GM12878 (cell line): Measurements from ENCODE around the gene EEFSEC. TPM values are rescaled to one million over a fixed set of nuclear protein-coding genes. Genes with fewer than 3 reads are reported as not detected.

ENCODE experiments used
- ATAC-seq: fragments of 200-7000 bp; cut with Tn5 transposase; 3 replicates; pipeline ENCODE4 v1.9.1; 2020; ENCODE audit warnings: mild to moderate bottlenecking, moderate library complexity
- BruUV-seq: library from RNA; stranded (reverse); fragments of 400-500 nt; replicated peaks from 2 replicates; lab custom pipeline; 2021; lab: Mats Ljungman, UMichigan
- CTCF ChIA-PET: fragments of 300-600 bp; sonication (Branson Sonifier 250); formaldehyde crosslinking; extraction: SDS; loops from one replicate; lab custom pipeline; 2021; ENCODE audit warnings: inconsistent platforms; lab: Yijun Ruan, JAX
- POLR2A ChIA-PET: fragments of 350-600 bp; formaldehyde crosslinking; extraction: SDS; loops from one replicate; lab custom pipeline; 2021; ENCODE audit warnings: inconsistent platforms; lab: Charles Lee
- RAD21 ChIA-PET: fragments of 300-600 bp; sonication (Branson Sonifier 250); formaldehyde crosslinking; loops from one replicate; lab custom pipeline; 2023; ENCODE audit warnings: antibody characterized with exemption; ENCODE audit not compliant: unreplicated experiment; lab: Charles Lee
- SMC1A ChIA-PET: fragments of 300-600 bp; sonication (Branson Sonifier 250); formaldehyde crosslinking; loops from one replicate; lab custom pipeline; 2023; ENCODE audit not compliant: unreplicated experiment, uncharacterized antibody; lab: Charles Lee
- DNase-seq: peaks from one replicate; pipeline ENCODE4 v3.0.0-alpha.2; 2011; ENCODE audit warnings: low read depth, low spot score
- FAIRE-seq: peaks from 3 replicates; lab custom pipeline; 2011; peaks lifted over from hg19 to GRCh38; lab: Jason Lieb, UNC
- H2AFZ ChIP-seq: 2 replicates; pipeline ENCODE4 v1.6.0; 2011; ENCODE audit warnings: low read depth, low read length, control low read depth; ENCODE audit not compliant: control insufficient read depth
- H3K27ac ChIP-seq: 2 replicates; pipeline ENCODE4 v1.5.1; 2011; ENCODE audit warnings: control low read depth; ENCODE audit not compliant: control insufficient read depth, insufficient read depth
- H3K27me3 ChIP-seq, 2 experiments: replicated peaks in 1 of 2; 2 replicates each; pipeline versions ENCODE4 v1.6.0 to v1.6.1; 2011; ENCODE audit warnings: low read length in 1 of 2; ENCODE audit not compliant: control insufficient read depth in 2 of 2, insufficient read depth in 2 of 2
- H3K36me3 ChIP-seq, 2 experiments: 2 replicates each; pipeline ENCODE4 v1.5.1; 2011; ENCODE audit warnings: low read length in 1 of 2; ENCODE audit not compliant: control insufficient read depth in 2 of 2, insufficient read depth in 2 of 2
- H3K4me1 ChIP-seq: 2 replicates; pipeline ENCODE4 v1.6.1; 2011; ENCODE audit warnings: mild to moderate bottlenecking, low read length, moderate library complexity, mixed read lengths; ENCODE audit not compliant: control insufficient read depth, insufficient read depth
- H3K4me2 ChIP-seq: 2 replicates; pipeline ENCODE4 v1.6.0; 2011; ENCODE audit warnings: control low read depth; ENCODE audit not compliant: control insufficient read depth, insufficient read depth
- H3K4me3 ChIP-seq: fragments of 200-600 bp; sonication (generic); 2 replicates; pipeline ENCODE4 v1.5.1; 2016
- H3K79me2 ChIP-seq: 2 replicates; pipeline ENCODE4 v1.6.0; 2011; ENCODE audit warnings: low read length; ENCODE audit not compliant: control insufficient read depth, insufficient read depth
- H3K9ac ChIP-seq: 2 replicates; pipeline ENCODE4 v1.8.0; 2011; ENCODE audit warnings: low read length, control low read depth, mixed read lengths; ENCODE audit not compliant: control insufficient read depth, insufficient read depth
- H3K9me3 ChIP-seq: replicated peaks from 3 replicates; pipeline ENCODE4 v1.5.1; 2011; ENCODE audit warnings: mild to moderate bottlenecking, low read length; ENCODE audit not compliant: control insufficient read depth, insufficient read depth
- H4K20me1 ChIP-seq: 2 replicates; pipeline ENCODE4 v1.6.0; 2011; ENCODE audit not compliant: control insufficient read depth, insufficient read depth
- BRCA1 ChIP-seq: IDR thresholded peaks from 2 replicates; pipeline ENCODE4 v1.6.1; 2011; ENCODE audit warnings: low read depth, low read length, improper control_type of control experiment
- CBX3 ChIP-seq: fragments of 200-600 bp; sonication (generic); IDR thresholded peaks from 2 replicates; pipeline ENCODE4 v1.6.1; 2016; ENCODE audit warnings: low read depth, borderline replicate concordance
- EGR1 ChIP-seq, 2 experiments: IDR thresholded peaks; 1 replicate in 1 of 2; 2 replicates in 1 of 2; pipeline ENCODE4 v1.6.1; 2011 to 2012; ENCODE audit warnings: low read depth in 2 of 2, low read length in 2 of 2, borderline replicate concordance in 1 of 2, mild to moderate bottlenecking in 1 of 2, moderate library complexity in 1 of 2
- PAX8 ChIP-seq: fragments of 450-650 bp; IDR thresholded peaks from 2 replicates; pipeline ENCODE4 v1.6.1; 2017; ENCODE audit warnings: mild to moderate bottlenecking, moderate library complexity
- POLR2A ChIP-seq: IDR thresholded peaks from 2 replicates; pipeline ENCODE4 v1.6.1; 2011; ENCODE audit warnings: low read depth, mild to moderate bottlenecking, low read length
- RB1 ChIP-seq: fragments of 450-650 bp; formaldehyde crosslinking; IDR thresholded peaks from 2 replicates; pipeline ENCODE4 v1.6.1; 2017; ENCODE audit warnings: mild to moderate bottlenecking, borderline replicate concordance
- SMAD5 ChIP-seq: IDR thresholded peaks from 2 replicates; pipeline ENCODE4 v1.6.1; 2016; ENCODE audit warnings: antibody characterized with exemption, low read depth
- STAT3 ChIP-seq: IDR thresholded peaks from 2 replicates; pipeline ENCODE4 v1.6.1; 2011; ENCODE audit warnings: low read depth, low read length, improper control_type of control experiment
- TAF1 ChIP-seq: IDR thresholded peaks from 2 replicates; pipeline ENCODE4 v1.6.1; 2011; ENCODE audit warnings: mild to moderate bottlenecking, low read depth, low read length, borderline replicate concordance
- WGBS: methylation state at CpG from one replicate; pipeline ENCODE4 v1.1.6; 2016; ENCODE audit warnings: low lambda C conversion rate; ENCODE audit not compliant: insufficient replicate concordance, insufficient coverage; ENCODE audit errors: missing lambda C conversion rate; 5-methylcytosine and 5-hydroxymethylcytosine counted together
- in situ Hi-C: fragments of 300-500 bp; cut with MboI; formaldehyde crosslinking; loops from 9 replicates; pipeline ENCODE4 v1.14.3; 2018; ENCODE audit warnings: mixed read lengths
- intact Hi-C: fragments of 100-400 bp; cut with micrococcal nuclease; formaldehyde crosslinking; loops from one replicate; pipeline ENCODE4 v1.14.2; 2022; ENCODE audit not compliant: unreplicated experiment
- polyA plus RNA-seq, 11 experiments: library from polyadenylated mRNA; depleted of rRNA in 4 of 11; unstranded in 6 of 11; stranded (reverse) in 5 of 11; fragments of >200 nt; fragmentation: Nextera tagmentation in 4 of 11; fragmentation: Illumina TruSeq in 1 of 11; extraction: Ambion mirVana in 4 of 11; extraction: Trizol in 1 of 11; gene quantifications; 1 replicate in 1 of 11; 2 replicates in 10 of 11; pipeline versions ENCODE4 v1.2.1 to v1.2.3, GENCODE V29; 2011 to 2016; ENCODE audit warnings: inconsistent platforms in 2 of 11, missing spikeins in 2 of 11, low read depth in 1 of 11
- total RNA-seq, 4 experiments: library from RNA; depleted of rRNA in 3 of 4; stranded (reverse); fragments of >200 nt in 3 of 4; fragmentation: Illumina TruSeq in 1 of 4; extraction: Trizol in 1 of 4; gene quantifications; 2 replicates each; pipeline versions ENCODE4 v1.2.1 to v1.2.3, GENCODE V29; 2013 to 2021
- TF ChIP-seq, protein P1 (sequence below): fragments of 450-650 bp; IDR thresholded peaks from 2 replicates; pipeline ENCODE4 v1.6.1; 2016; ENCODE audit warnings: mild to moderate bottlenecking
- TF ChIP-seq, protein P2 (sequence below): fragments of 450-650 bp; formaldehyde crosslinking; IDR thresholded peaks from 2 replicates; pipeline ENCODE4 v1.5.0; 2022; ENCODE audit warnings: mild to moderate bottlenecking, missing genetic modification characterization
- TF ChIP-seq, protein P3 (sequence below): IDR thresholded peaks from 2 replicates; pipeline ENCODE4 v1.6.1; 2011; ENCODE audit warnings: low read depth, mild to moderate bottlenecking, low read length, moderate library complexity, borderline replicate concordance; ENCODE audit errors: extremely low read depth

The EEFSEC gene
- total and polyA plus RNA-seq, 10 of the 15 experiments (the other 5 are each of a cell fraction or from before 2014, with no cell fraction given), result 0.29 to 29.1 (median 16.1) TPM

DNA sequence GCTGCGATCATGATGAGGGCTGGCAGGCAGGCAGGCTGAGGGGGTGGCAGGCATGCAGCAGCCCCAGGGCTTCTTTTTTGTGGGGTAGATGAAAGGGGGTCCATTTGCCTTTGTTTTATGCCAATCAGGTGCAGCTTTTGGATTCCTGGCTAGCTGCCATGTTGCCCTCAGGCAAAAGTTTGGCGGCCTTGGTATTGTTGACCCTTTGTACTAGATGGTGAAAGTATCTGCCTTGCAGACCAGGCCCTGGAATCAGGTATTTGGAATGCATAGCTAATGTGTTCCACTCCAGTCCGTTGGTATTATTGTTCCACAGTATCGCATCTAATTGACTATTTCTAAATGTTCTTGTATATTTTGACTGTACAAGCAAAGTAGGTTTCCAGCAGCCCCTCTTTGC, 35.0 kb downstream of the EEFSEC start:
- POLR2A ChIA-PET, result no interaction called here
- no peaks in the 10 kb centered on the region for H3K36me3 ChIP-seq
- intact Hi-C loops, result no loop called here
- H3K9ac ChIP-seq, result no peak overlapping the region
- no peaks in the 10 kb centered on the region for H3K79me2 ChIP-seq
- no peaks in the 10 kb centered on the region for H3K4me1 ChIP-seq
- WGBS, result 86% methylated on average over 4 of the region's 4 CpGs
- in situ Hi-C loops, result no loop called here
- no peak for FAIRE-seq
- no peaks in the 10 kb centered on the region for H4K20me1 ChIP-seq
- no peak for DNase-seq
- SMC1A ChIA-PET, result interaction anchor here (1.5 kb wide), 1 partner anchor 11 kb away, joined by 5 read pairs; no protein-coding TSS in a partner anchor
- H3K27me3 ChIP-seq, result no peaks in the 10 kb centered on the region
- CTCF ChIA-PET, result no interaction called here
- TF ChIP-seq RB1 (no peak), CBX3 (no peak), TAF1 (no peak), POLR2A (no peak), STAT3 (no peak), SMAD5 (no peak), PAX8 (no peak)
- TF ChIP-seq, protein P1, sequence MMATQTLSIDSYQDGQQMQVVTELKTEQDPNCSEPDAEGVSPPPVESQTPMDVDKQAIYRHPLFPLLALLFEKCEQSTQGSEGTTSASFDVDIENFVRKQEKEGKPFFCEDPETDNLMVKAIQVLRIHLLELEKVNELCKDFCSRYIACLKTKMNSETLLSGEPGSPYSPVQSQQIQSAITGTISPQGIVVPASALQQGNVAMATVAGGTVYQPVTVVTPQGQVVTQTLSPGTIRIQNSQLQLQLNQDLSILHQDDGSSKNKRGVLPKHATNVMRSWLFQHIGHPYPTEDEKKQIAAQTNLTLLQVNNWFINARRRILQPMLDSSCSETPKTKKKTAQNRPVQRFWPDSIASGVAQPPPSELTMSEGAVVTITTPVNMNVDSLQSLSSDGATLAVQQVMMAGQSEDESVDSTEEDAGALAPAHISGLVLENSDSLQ, result no peak
- RAD21 ChIA-PET, result no interaction called here
- BruUV-seq, result no TSS peak
- H3K4me3 ChIP-seq, result no peak overlapping the region
- no peak for ATAC-seq
- H2AFZ ChIP-seq, result no peak overlapping the region
- H3K27ac ChIP-seq, result no peak overlapping the region
- H3K4me2 ChIP-seq, result no peak overlapping the region
- H3K9me3 ChIP-seq, result no peaks in the 10 kb centered on the region

DNA sequence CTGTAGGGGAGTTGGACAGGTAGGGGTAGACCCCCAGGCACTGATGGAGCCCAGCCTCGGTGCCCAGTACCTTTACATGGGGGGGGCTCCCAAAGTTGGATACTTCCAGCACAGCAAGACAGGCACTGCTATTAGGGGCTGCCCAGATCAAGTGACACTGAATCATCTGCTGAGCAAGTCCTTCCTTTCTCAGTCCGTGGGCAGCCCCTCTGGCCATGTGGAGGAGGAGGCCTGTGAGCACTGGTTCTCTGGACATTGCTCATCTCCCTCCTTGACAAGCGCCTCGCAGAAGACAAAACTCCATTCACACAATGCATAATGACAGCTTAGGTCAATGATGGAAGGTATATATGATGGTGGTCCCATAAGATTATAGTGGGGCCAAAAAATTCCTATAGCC, 35.7 kb downstream of the EEFSEC start:
- H3K4me2 ChIP-seq, result no peak overlapping the region
- H3K27me3 ChIP-seq, result no peaks in the 10 kb centered on the region
- FAIRE-seq, result no peak
- SMC1A ChIA-PET, result no interaction called here
- H3K4me1 ChIP-seq, result no peaks in the 10 kb centered on the region
- intact Hi-C loops (no loop called here), in situ Hi-C loops (no loop called here)
- H3K36me3 ChIP-seq, result no peaks in the 10 kb centered on the region
- no peak for ATAC-seq
- DNase-seq, result no peak
- H3K9me3 ChIP-seq, result no peaks in the 10 kb centered on the region
- POLR2A ChIA-PET, result no interaction called here
- RAD21 ChIA-PET, result no interaction called here
- CTCF ChIA-PET, result no interaction called here
- no peak overlapping the region for H3K4me3 ChIP-seq
- no peaks in the 10 kb centered on the region for H4K20me1 ChIP-seq
- H3K79me2 ChIP-seq, result no peaks in the 10 kb centered on the region
- no TSS peak for BruUV-seq
- 82% methylated on average over 4 of the region's 4 CpGs for WGBS
- H2AFZ ChIP-seq, result no peak overlapping the region
- no peak overlapping the region for H3K9ac ChIP-seq
- no peak overlapping the region for H3K27ac ChIP-seq
- TF ChIP-seq BRCA1 (no peak), EGR1 (IDR thresholded peaks at IDR 0.05; ENCODE audit: borderline replicate concordance in 1 of 2, low read depth in 2 of 2, low read length in 2 of 2) (no peak)
- TF ChIP-seq, protein P2, sequence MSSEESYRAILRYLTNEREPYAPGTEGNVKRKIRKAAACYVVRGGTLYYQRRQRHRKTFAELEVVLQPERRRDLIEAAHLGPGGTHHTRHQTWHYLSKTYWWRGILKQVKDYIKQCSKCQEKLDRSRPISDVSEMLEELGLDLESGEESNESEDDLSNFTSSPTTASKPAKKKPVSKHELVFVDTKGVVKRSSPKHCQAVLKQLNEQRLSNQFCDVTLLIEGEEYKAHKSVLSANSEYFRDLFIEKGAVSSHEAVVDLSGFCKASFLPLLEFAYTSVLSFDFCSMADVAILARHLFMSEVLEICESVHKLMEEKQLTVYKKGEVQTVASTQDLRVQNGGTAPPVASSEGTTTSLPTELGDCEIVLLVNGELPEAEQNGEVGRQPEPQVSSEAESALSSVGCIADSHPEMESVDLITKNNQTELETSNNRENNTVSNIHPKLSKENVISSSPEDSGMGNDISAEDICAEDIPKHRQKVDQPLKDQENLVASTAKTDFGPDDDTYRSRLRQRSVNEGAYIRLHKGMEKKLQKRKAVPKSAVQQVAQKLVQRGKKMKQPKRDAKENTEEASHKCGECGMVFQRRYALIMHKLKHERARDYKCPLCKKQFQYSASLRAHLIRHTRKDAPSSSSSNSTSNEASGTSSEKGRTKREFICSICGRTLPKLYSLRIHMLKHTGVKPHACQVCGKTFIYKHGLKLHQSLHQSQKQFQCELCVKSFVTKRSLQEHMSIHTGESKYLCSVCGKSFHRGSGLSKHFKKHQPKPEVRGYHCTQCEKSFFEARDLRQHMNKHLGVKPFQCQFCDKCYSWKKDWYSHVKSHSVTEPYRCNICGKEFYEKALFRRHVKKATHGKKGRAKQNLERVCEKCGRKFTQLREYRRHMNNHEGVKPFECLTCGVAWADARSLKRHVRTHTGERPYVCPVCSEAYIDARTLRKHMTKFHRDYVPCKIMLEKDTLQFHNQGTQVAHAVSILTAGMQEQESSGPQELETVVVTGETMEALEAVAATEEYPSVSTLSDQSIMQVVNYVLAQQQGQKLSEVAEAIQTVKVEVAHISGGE (CRISPR knock-in tag), result no peak
- TF ChIP-seq, protein P3, sequence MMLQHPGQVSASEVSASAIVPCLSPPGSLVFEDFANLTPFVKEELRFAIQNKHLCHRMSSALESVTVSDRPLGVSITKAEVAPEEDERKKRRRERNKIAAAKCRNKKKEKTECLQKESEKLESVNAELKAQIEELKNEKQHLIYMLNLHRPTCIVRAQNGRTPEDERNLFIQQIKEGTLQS, result no peak
